Upper lobe of right lung (tissue), 1 donor: ENCODE results near the gene PGM2L1. TPM values are rescaled to one million over a fixed set of nuclear protein-coding genes. Genes with fewer than 3 reads are reported as not detected.

Source experiments
- ATAC-seq: fragments of 200-7000 bp; cut with Tn5 transposase; one replicate; pipeline ENCODE4 v1.9.1; 2020; ENCODE audit warnings: mild to moderate bottlenecking, moderate library complexity
- DNase-seq: peaks from one replicate; pipeline ENCODE4 v3.0.0-alpha.2; 2020
- H3K27ac ChIP-seq: fragments of 200-600 bp; one replicate; pipeline ENCODE4 v1.8.0; 2022
- H3K27me3 ChIP-seq: fragments of 200-600 bp; one replicate; pipeline ENCODE4 v1.8.0; 2022; ENCODE audit warnings: mild to moderate bottlenecking
- H3K36me3 ChIP-seq: fragments of 200-600 bp; one replicate; pipeline ENCODE4 v1.8.0; 2022
- H3K4me1 ChIP-seq: fragments of 200-600 bp; one replicate; pipeline ENCODE4 v1.8.0; 2022
- H3K4me3 ChIP-seq: fragments of 200-600 bp; one replicate; pipeline ENCODE4 v1.8.0; 2022; ENCODE audit warnings: mild to moderate bottlenecking
- H3K9me3 ChIP-seq: fragments of 200-600 bp; one replicate; pipeline ENCODE4 v1.8.0; 2022
- CTCF ChIP-seq: fragments of 200-600 bp; IDR thresholded peaks from one replicate; pipeline ENCODE4 v1.8.0; 2022; ENCODE audit warnings: antibody characterized with exemption
- intact Hi-C: fragments of 100-400 bp; cut with DNase I; formaldehyde crosslinking; loops from one replicate; pipeline ENCODE4 v1.11.0; 2022
- long read RNA-seq: library from polyadenylated mRNA; unstranded; transcript quantifications from one replicate; pipeline ENCODE4 v2.0.0, GENCODE V29; 2021
- total RNA-seq: library from RNA; stranded (reverse); fragmentation: NEBNext Ultra II Directional; extraction: Animal tissue kit (Norgen Biotek cat#: 25700); gene quantifications from one replicate; pipeline ENCODE4 v1.2.1, GENCODE V29; 2021
- donor health status: DM: no; HTN: yes; CAD: no; lungs with severe emphysema.

The PGM2L1 gene
- total RNA-seq = 5.1 TPM
- long read RNA-seq, full-length matches to known transcripts = 5 of 8 reads
- long read RNA-seq, partial matches to known transcripts = 0 of 8 reads
- long read RNA-seq, other reads (novel, unspliced or antisense) = 3 of 8 reads

DNA sequence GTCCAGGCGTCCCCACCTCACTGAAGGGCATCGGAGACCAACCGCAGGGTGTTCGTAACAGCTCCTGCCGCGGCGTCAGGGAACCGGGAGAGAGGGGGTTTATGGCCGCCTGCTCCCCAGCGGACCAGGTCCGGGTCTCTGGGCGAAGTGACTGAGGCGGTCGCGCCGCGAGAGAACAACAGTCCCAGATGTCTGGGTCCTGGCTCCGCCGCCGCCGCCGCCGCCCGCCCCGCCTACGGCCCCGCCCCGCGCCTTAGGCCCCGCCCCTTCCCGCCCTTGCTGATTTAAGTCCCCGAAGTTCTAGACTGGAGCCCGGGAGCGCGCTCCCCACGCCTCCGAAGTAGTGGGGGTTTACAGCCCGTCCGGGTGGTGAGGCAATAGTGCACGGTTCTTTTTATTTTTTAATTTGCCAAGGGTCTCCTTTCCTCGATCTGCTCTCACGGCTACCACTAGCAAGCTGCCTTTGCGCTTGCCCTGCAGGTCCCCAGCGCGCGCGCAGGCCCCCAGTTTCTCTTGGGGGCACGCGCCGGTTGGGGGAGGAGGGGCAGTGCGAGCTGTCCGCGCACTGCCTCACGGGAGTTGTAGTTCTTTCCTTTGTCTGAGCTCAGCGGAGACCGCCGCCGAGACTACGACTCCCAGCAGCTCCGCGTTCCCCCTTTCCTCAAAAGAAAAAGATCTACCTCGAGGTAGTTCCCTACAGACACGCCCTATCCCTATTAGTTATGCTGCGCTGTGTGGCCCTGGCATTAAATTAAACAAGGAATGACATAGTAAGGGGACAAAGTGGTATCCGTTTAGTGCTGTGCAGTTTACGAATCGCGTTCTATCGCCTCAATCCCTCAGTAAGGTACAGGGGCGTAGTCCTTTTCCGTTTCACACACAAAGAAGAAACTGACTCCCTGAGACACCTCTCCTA lies at the start of gene PGM2L1:
Gene PGM2L1, minus strand, starts transcription at position 190 of the 916 bp plus-strand sequence. CDS start 272 bp downstream, outside the sequence.
- intact Hi-C loops = no loop called here
- DNase-seq = peak; percentile 96
- peak within 1 kb of the TSS; percentile 91 for H3K27ac ChIP-seq
- H3K27me3 ChIP-seq = no peaks in the 10 kb centered on the region
- peak within 1 kb of the TSS; percentile 92 for H3K4me3 ChIP-seq
- no peak for TF ChIP-seq CTCF
- peaks cover 4% of the 10 kb centered on the region for H3K4me1 ChIP-seq
- H3K9me3 ChIP-seq = no peaks in the 10 kb centered on the region
- no peaks in the 10 kb centered on the region for H3K36me3 ChIP-seq
- peak; percentile 98 for ATAC-seq

- Histone ChIP-seq H3K36me3 (no peaks in the 10 kb centered on the region), H3K27ac (no peak overlapping the region), H3K4me1 (no peaks in the 10 kb centered on the region), H3K4me3 (no peak overlapping the region), H3K27me3 (no peaks in the 10 kb centered on the region), H3K9me3 (no peaks in the 10 kb centered on the region)
- ATAC-seq (no peak), DNase-seq (no peak)
- intact Hi-C loops = loop anchor here (10.0 kb wide), 2 partner anchors 63 to 183 kb away; no protein-coding TSS in a partner anchor
- no peak for TF ChIP-seq CTCF
These were observed 49.5 kb upstream of the PGM2L1 start for GRCh38 chr11:74447720-74448119.

DNA sequence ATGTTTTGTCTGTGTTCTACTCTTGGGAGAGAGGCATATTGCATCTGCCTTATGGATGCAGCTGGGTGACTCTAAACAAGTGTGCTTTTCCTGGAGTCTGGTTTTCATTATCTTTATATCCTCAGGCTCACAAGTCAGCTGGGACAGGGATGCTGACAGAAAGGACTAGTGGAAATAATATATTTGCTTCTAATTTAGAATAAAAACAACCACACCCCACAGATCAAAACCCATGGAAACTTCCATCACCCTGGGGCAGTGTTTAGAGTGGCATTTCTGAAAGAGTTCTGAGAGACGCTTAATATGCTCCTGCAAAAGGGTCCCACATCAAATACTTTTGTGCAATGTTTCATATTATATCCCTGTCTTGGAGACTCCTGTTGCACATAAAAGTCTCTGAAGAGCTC lies 48.3 kb upstream of the PGM2L1 start:
- H3K36me3 ChIP-seq = no peaks in the 10 kb centered on the region
- no peak for TF ChIP-seq CTCF
- no peaks in the 10 kb centered on the region for H3K9me3 ChIP-seq
- no peak overlapping the region for H3K27ac ChIP-seq
- H3K4me3 ChIP-seq = no peak overlapping the region
- ATAC-seq (no peak), DNase-seq (no peak)
- intact Hi-C loops = loop anchor here (10.0 kb wide), 2 partner anchors 62 to 182 kb away; no protein-coding TSS in a partner anchor
- no peaks in the 10 kb centered on the region for H3K27me3 ChIP-seq
- H3K4me1 ChIP-seq = no peaks in the 10 kb centered on the region

- no peak overlapping the region for H3K4me3 ChIP-seq
- H3K36me3 ChIP-seq = no peaks in the 10 kb centered on the region
- no peaks in the 10 kb centered on the region for H3K9me3 ChIP-seq
- H3K4me1 ChIP-seq = no peaks in the 10 kb centered on the region
- DNase-seq = no peak
- H3K27me3 ChIP-seq = no peaks in the 10 kb centered on the region
- no peak overlapping the region for H3K27ac ChIP-seq
- intact Hi-C loops = loop anchor here (10.0 kb wide), 2 partner anchors 59 to 179 kb away; no protein-coding TSS in a partner anchor
- ATAC-seq = peak; percentile 23
- no peak for TF ChIP-seq CTCF
These were observed 46.1 kb upstream of the PGM2L1 start for GRCh38 chr11:74444173-74444826.

GRCh38 chr11:74443071-74443864 lies 45.0 kb upstream of the PGM2L1 start:
- Histone ChIP-seq H3K27me3 (no peaks in the 10 kb centered on the region), H3K4me3 (no peak overlapping the region), H3K4me1 (no peaks in the 10 kb centered on the region), H3K9me3 (no peaks in the 10 kb centered on the region), H3K27ac (no peak overlapping the region), H3K36me3 (no peaks in the 10 kb centered on the region)
- peak; percentile 86 for ATAC-seq
- no peak for DNase-seq
- intact Hi-C loops = loop anchor here (10.0 kb wide), 2 partner anchors 58 to 178 kb away; no protein-coding TSS in a partner anchor
- TF ChIP-seq CTCF = no peak
